NB4 (cell line): ENCODE data around the gene GNS.
"Not testable (repeated sequence)": the region's sequence is repeated elsewhere in the genome, so short reads cannot be mapped to it uniquely, and the experiment has no call there.

Experiments used
- DNase-seq: peaks from one replicate; pipeline ENCODE4 v3.0.0; 2010; ENCODE audit warnings: low read depth
- H3K4me3 ChIP-seq: one replicate; pipeline ENCODE4 v1.5.1; 2011; ENCODE audit warnings: mild to moderate bottlenecking, low read depth, low read length, moderate library complexity
- MYC ChIP-seq: IDR thresholded peaks from 2 replicates; pipeline ENCODE4 v1.6.1; 2011; ENCODE audit warnings: low read depth, low read length
- POLR2A ChIP-seq: IDR thresholded peaks from 2 replicates; pipeline ENCODE4 v1.6.1; 2011; ENCODE audit warnings: mild to moderate bottlenecking; ENCODE audit not compliant: insufficient read length; ENCODE audit errors: extremely low read depth
- TF ChIP-seq, protein P1 (sequence below): IDR thresholded peaks from one replicate; pipeline ENCODE4 v1.5.1; 2012; ENCODE audit warnings: low read depth, low read length
- TF ChIP-seq, protein P2 (sequence below): IDR thresholded peaks from 2 replicates; pipeline ENCODE4 v1.6.1; 2011; ENCODE audit warnings: low read depth, low read length

GNS gene

DNA sequence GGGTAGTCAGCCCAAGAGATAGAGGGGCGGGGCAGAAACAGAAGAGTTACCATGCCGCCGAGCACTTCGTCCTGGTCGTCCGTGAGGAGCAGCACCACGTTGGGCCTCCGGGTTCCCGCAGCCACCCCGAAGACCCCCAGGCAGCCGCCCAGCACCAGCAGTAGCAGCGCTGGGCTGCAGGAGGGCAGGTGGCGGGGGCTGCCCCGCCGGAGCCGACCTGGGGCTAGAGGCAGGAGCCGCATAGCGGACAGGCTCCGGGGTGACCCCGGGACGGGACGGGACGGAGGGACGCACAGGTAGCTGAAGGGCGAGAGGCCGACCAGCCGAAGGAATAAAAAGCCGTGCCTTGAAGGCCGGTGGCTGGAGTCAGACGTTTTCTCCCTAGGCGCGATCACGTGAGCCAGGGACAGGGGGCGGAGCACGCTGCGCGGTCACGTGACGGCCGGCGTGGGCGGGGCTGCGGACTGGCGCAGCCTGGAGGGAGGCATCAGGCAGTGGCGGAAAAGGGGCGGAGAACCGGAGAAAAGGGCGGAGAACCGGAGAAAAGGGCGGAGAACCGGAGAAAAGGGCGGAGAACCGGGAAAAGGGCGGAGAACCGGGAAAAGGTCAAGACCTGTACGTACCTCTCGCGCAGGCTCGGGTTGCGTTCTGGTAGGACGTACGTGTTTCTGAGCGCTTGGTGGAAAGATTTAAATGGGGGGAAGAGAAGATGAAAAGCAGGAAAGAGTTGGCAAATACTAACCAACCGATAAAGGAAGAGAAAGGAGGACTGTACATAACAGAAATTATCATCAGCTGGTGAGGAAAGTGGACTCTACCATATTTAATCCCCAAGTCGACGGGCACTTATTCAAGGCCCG, at the start of gene GNS:
GNS (minus strand) TSS at position 372 of the 860 bp plus-strand sequence; CDS start at position 242, 130 bp downstream.
- H3K4me3 ChIP-seq = peak within 1 kb of the TSS; percentile 94
- peak; percentile 95 for DNase-seq
- TF ChIP-seq, protein P1, sequence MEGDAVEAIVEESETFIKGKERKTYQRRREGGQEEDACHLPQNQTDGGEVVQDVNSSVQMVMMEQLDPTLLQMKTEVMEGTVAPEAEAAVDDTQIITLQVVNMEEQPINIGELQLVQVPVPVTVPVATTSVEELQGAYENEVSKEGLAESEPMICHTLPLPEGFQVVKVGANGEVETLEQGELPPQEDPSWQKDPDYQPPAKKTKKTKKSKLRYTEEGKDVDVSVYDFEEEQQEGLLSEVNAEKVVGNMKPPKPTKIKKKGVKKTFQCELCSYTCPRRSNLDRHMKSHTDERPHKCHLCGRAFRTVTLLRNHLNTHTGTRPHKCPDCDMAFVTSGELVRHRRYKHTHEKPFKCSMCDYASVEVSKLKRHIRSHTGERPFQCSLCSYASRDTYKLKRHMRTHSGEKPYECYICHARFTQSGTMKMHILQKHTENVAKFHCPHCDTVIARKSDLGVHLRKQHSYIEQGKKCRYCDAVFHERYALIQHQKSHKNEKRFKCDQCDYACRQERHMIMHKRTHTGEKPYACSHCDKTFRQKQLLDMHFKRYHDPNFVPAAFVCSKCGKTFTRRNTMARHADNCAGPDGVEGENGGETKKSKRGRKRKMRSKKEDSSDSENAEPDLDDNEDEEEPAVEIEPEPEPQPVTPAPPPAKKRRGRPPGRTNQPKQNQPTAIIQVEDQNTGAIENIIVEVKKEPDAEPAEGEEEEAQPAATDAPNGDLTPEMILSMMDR = no peak
- TF ChIP-seq POLR2A = peak; percentile 50
- peak; percentile 72 for TF ChIP-seq MYC
- TF ChIP-seq, protein P2, sequence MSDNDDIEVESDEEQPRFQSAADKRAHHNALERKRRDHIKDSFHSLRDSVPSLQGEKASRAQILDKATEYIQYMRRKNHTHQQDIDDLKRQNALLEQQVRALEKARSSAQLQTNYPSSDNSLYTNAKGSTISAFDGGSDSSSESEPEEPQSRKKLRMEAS = peak; percentile 99

DNA sequence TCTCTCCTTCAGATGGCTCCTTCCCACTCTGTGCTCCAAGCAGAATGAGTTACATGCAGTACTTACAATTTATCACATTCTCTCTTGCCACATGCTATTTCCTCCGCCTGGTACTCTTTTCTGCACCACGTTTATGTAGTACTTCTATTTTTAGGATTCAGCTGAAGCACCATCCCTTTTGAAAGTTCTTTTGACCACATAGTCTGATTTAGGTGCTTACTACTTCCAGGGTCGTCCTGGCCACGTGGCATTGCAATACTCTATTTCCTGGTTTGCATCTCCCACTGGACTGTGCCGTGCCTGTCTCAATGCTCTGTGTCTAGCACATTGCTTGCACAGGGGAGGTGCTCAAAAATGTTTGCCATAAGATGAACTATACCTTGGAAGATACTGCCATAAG, 48.9 kb upstream of the GNS start:
- DNase-seq = peak; percentile 19
- no peak overlapping the region for H3K4me3 ChIP-seq
- TF ChIP-seq MYC (no peak; the same call in 1 of the 2 replicates), POLR2A (no peak)
- TF ChIP-seq, protein P2 = no peak; the same call in 1 of the 2 replicates
- TF ChIP-seq, protein P1 = no peak

DNA sequence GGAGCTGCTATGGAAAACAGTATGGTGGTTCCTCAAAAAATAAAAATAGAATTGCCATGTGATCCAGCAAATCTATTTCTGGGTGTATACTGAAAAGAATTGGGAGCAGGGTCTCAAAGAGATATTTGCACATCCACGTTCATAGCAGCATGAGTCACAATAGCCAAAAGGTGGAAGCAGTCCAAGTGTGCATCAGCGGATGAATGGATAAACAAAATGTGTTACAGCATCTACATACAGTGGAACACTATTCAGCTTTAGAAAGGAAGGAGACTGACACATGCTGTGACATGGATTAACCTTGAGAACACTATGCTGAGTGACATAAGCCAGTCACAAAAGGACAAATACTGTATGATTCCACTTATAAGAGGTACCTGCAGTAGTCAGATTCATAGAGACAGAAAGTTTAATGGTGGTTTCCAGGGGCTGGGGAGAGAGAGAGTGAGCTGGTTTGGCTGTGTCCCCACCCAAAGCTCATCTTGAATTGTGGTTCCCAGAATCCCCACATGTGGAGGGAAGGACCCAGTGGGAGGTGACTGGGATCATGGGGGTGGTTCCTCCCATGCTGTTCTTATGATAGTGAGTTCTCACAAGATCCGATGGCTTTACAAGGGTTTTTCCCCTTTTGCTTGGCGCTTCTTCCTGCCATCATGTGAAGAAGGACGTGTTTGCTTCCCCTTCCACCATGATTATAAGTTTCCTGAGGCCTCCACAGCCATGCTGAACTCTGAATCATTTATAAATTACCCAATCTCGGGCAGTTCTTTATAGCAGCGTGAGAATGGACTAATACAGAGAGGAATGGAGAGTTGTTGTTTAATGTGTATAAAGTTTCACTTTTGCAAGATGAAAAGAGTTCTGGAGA, 47.6 kb upstream of the GNS start:
- no peak for DNase-seq
- no peak for TF ChIP-seq MYC
- TF ChIP-seq, protein P2 = no peak
- TF ChIP-seq POLR2A = no peak
- TF ChIP-seq, protein P1 = no peak
- H3K4me3 ChIP-seq = no peak overlapping the region

DNA sequence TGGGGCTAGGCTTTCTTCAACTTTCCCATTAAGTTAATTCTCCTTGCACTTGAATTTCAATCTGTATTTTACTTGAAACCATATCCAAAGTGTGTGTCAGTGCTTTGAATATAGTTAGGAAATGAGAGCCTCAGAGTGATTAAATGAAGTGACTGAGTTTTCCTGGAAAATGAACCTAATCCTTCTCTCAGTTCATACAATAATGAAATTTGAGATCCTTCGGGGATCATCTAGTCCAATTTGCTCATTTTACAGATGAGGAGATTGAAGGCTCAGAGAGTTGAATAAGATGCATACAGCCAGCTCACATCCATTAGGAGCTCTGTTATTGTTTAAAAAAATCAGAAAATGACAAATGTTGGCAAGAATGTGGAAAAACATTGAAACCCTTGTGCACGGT, 47.0 kb upstream of the GNS start:
- no peak for DNase-seq
- TF ChIP-seq, protein P1 = no peak
- no peak for TF ChIP-seq MYC
- TF ChIP-seq POLR2A = no peak
- TF ChIP-seq, protein P2 = no peak
- no peak overlapping the region for H3K4me3 ChIP-seq

DNA sequence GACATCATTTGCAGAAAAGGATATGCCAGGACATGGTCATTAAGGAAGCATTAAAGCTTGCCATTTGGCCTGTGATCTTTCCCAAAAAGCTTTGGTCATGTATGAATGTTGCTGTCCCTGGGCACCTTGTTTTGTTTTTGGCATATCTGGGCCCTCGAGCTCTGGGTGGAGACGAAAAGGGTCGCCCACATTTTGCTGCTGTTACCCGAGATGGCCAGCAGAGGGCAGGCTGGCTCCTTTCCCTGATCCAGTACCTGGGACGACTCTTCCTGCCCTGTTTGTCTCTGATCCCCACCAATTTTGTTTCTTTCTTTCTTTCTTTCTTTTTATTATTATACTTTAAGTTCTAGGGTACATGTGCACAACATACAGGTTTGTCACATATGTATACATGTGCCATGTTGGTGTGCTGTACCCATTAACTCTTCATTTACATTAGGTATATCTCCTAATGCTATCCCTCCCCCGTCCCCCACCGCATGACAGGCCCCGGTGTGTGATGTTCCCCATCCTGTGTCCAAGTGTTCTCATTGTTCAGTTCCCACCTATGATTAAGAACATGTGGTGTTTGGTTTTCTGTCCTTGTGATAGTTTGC, 43.1 kb upstream of the GNS start:
- TF ChIP-seq, protein P1 = peak; percentile 86
- H3K4me3 ChIP-seq = not testable (repeated sequence)
- peak; percentile 60 for DNase-seq
